Peyer's patch (tissue), 4 donors: Measurements from ENCODE around the gene CD80. TPM values are rescaled to one million over a fixed set of nuclear protein-coding genes. Genes with fewer than 3 reads are reported as not detected.

Experiments
- DNase-seq, 3 donors: peaks; one replicate each; pipeline ENCODE4 v3.0.0-alpha.2; 2017 to 2019
- H3K27ac ChIP-seq, 4 donors: fragments of 200-600 bp; sonication (generic); one replicate each; pipeline ENCODE4 v1.5.1; 2016 to 2019
- H3K27me3 ChIP-seq, 2 donors: fragments of 200-600 bp; sonication (generic); one replicate each; pipeline ENCODE4 v1.5.1; 2019
- H3K36me3 ChIP-seq, 3 donors: fragments of 200-600 bp; sonication (generic); one replicate each; pipeline ENCODE4 v1.5.1; 2016 to 2019
- H3K4me1 ChIP-seq, 4 donors: fragments of 200-600 bp; sonication (generic); one replicate each; pipeline ENCODE4 v1.5.1; 2016 to 2019
- H3K4me3 ChIP-seq, 4 donors: fragments of 200-600 bp; sonication (generic); 1 replicate in 3 of 4; 2 replicates in 1 of 4; pipeline ENCODE4 v1.5.1; 2016 to 2019; ENCODE audit warnings: mild to moderate bottlenecking in 1 of 4
- H3K9me3 ChIP-seq, 4 donors: fragments of 200-600 bp; sonication (generic); one replicate each; pipeline ENCODE4 v1.5.1; 2016 to 2019; ENCODE audit warnings: mild to moderate bottlenecking in 1 of 4
- POLR2A ChIP-seq, 2 donors: fragments of 450-650 bp; IDR thresholded peaks; one replicate each; pipeline ENCODE4 v1.5.1; 2017; ENCODE audit warnings: antibody characterized with exemption in 2 of 2, mild to moderate bottlenecking in 2 of 2, moderate library complexity in 2 of 2
- total RNA-seq, 4 donors: library from RNA; depleted of rRNA; stranded (reverse); fragments of >200 nt; gene quantifications; one replicate each; pipeline ENCODE4 v1.1.0, GENCODE V29; 2016
- TF ChIP-seq, protein P1 (sequence below), 6 experiments: fragments of 450-650 bp in 4 of 6; fragments of 200-600 bp in 2 of 6; sonication (generic) in 1 of 6; IDR thresholded peaks; one replicate each; pipeline ENCODE4 v1.5.1; 2017 to 2019; ENCODE audit warnings: antibody characterized with exemption in 6 of 6, mild to moderate bottlenecking in 3 of 6, moderate library complexity in 1 of 6

Gene CD80
- total RNA-seq, 4 donors from 2014 or later, result 4.2 to 19.8 TPM; not detected in 2

DNA sequence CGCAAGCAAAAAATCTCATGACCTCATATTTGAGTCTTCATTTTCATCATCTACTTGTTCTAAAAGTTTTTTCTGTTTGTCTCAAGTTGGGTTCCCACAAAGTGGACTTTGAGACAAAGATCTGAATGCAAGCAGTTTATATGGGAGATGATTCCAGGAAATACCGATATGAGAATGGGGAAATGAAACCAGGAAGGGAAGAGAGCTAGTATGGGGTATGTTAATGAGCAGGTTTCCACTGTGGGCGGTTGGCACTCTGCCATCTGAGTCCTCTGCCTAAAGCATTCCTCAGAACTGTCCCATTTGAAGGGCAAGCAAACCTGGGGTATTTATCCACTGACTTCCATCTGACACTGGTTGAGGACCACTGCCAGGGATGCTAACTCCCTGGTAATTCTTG, 28.7 kb upstream of the CD80 start:
- peak in 2 of 3 donors; percentile 68 to 80 for DNase-seq
- H3K4me1 ChIP-seq, result no peaks in the 10 kb centered on the region
- no peaks in the 10 kb centered on the region for H3K9me3 ChIP-seq
- no peak for TF ChIP-seq POLR2A (IDR thresholded peaks at IDR 0.05)
- TF ChIP-seq, protein P1, sequence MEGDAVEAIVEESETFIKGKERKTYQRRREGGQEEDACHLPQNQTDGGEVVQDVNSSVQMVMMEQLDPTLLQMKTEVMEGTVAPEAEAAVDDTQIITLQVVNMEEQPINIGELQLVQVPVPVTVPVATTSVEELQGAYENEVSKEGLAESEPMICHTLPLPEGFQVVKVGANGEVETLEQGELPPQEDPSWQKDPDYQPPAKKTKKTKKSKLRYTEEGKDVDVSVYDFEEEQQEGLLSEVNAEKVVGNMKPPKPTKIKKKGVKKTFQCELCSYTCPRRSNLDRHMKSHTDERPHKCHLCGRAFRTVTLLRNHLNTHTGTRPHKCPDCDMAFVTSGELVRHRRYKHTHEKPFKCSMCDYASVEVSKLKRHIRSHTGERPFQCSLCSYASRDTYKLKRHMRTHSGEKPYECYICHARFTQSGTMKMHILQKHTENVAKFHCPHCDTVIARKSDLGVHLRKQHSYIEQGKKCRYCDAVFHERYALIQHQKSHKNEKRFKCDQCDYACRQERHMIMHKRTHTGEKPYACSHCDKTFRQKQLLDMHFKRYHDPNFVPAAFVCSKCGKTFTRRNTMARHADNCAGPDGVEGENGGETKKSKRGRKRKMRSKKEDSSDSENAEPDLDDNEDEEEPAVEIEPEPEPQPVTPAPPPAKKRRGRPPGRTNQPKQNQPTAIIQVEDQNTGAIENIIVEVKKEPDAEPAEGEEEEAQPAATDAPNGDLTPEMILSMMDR (IDR thresholded peaks at IDR 0.05), result no peak
- H3K27ac ChIP-seq, result peak overlapping the region in 1 of 4 donors; percentile 9
- no peaks in the 10 kb centered on the region for H3K36me3 ChIP-seq
- H3K27me3 ChIP-seq, result no peaks in the 10 kb centered on the region
- H3K4me3 ChIP-seq, result no peak overlapping the region

DNA sequence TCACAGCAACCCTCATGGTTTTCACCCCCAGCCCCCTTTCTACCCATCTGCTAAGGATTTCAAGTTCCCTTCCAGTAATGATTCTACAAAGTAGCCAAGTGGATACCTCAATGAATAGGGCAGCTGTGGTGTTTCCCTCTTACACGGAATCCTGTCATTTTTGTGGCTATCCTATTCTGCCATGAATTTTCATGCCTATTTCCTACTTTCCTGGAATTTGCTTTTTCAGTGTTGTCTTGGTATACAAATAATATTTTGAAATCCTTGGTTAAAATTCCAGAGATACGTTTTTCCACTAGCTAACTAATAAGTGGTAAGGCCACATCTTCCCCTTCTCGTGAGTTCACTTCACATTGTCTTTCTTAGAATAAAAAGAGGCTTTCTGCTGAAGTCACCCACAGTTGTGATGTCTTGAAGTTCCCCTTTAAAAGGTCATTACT, 27.3 kb upstream of the CD80 start:
- H3K4me3 ChIP-seq, result no peak overlapping the region
- H3K36me3 ChIP-seq, result no peaks in the 10 kb centered on the region
- no peaks in the 10 kb centered on the region for H3K27me3 ChIP-seq
- no peak overlapping the region for H3K27ac ChIP-seq
- H3K4me1 ChIP-seq, result no peaks in the 10 kb centered on the region
- DNase-seq, result no peak
- H3K9me3 ChIP-seq, result no peaks in the 10 kb centered on the region
- no peak for TF ChIP-seq POLR2A (IDR thresholded peaks at IDR 0.05)
- TF ChIP-seq, protein P1 (IDR thresholded peaks at IDR 0.05), result no peak

DNA sequence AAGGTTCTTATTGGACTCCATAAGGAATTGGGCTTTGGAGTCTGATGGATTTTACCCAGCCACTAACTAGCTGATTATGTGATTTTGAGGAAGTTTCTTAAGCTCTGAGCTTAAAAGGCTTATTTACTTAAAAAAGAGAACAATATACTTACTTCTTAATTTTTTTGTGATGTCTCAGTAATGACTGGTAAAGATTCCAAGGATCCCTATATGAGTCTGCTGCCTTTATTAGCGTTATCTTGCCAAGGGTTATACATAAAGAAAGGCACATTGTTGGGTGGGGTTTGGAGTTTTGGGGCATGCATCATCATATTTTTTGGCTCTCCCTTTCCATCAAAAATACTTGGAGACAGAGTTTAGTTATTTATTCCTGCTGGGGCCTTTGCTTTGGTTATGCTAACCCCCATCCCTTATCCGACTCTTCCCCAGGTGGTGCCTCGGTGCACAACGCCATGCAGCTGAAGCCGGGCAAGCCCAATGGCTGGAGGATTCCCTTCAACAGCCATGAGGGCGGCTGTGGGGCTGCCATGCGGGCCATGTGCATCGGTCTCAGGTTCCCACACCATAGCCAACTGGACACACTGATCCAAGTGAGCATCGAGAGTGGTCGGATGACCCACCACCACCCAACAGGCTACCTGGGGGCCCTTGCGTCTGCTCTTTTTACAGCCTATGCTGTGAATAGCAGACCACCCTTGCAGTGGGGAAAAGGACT, 26.6 kb upstream of the CD80 start:
- Histone ChIP-seq H3K27ac (no peak overlapping the region), H3K4me1 (no peaks in the 10 kb centered on the region), H3K9me3 (no peaks in the 10 kb centered on the region), H3K4me3 (no peak overlapping the region), H3K27me3 (no peaks in the 10 kb centered on the region), H3K36me3 (no peaks in the 10 kb centered on the region)
- DNase-seq, result no peak
- no peak for TF ChIP-seq POLR2A (IDR thresholded peaks at IDR 0.05)
- TF ChIP-seq, protein P1 (IDR thresholded peaks at IDR 0.05), result no peak

DNA sequence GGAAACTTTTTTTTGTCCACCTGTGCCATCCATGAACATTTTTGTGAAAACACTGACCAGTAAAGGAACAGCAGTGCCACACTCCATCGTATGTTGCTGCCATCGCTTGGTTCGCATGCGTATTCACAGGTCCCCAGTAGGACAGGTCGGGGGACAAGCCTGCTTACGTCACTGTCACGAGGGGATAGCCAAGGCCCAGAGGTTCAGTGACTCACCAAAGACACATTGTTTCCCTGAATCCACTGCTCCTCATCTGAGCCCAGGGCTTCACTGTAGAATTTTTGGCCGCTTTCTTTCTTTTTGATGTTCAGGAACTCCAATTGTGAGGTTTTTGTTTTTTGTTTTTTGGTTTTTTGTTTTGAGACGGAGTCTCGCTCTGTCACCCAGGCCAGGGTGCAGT, 25.8 kb upstream of the CD80 start:
- no peaks in the 10 kb centered on the region for H3K27me3 ChIP-seq
- no peak overlapping the region for H3K27ac ChIP-seq
- H3K9me3 ChIP-seq, result no peaks in the 10 kb centered on the region
- TF ChIP-seq, protein P1 (IDR thresholded peaks at IDR 0.05), result no peak
- no peak for TF ChIP-seq POLR2A (IDR thresholded peaks at IDR 0.05)
- DNase-seq, result no peak
- no peak overlapping the region for H3K4me3 ChIP-seq
- H3K4me1 ChIP-seq, result no peaks in the 10 kb centered on the region
- no peaks in the 10 kb centered on the region for H3K36me3 ChIP-seq

DNA sequence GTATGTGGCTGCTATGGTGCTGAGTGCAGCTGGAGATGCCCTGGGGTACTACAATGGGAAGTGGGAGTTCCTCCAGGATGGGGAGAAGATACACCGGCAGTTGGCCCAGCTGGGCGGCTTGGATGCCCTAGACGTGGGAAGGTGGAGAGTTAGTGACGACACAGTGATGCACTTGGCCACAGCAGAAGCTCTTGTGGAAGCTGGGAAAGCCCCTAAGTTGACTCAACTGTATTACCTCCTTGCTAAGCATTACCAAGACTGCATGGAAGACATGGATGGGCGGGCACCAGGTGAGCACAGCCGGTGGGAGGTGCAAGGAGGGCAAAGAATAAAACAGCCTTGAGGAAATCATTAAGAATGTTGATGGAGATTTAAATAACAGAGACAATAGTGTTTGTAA, 22.8 kb upstream of the CD80 start:
- no peak for DNase-seq
- Histone ChIP-seq H3K27me3 (no peaks in the 10 kb centered on the region), H3K27ac (no peak overlapping the region), H3K4me1 (no peaks in the 10 kb centered on the region), H3K4me3 (no peak overlapping the region), H3K9me3 (no peaks in the 10 kb centered on the region), H3K36me3 (no peaks in the 10 kb centered on the region)
- TF ChIP-seq, protein P1 (IDR thresholded peaks at IDR 0.05), result no peak
- TF ChIP-seq POLR2A (IDR thresholded peaks at IDR 0.05), result no peak
